GM18909 (cell line): ENCODE results near the gene HSD17B1.

Source experiments
- ATAC-seq: cut with Tn5 transposase; IDR thresholded peaks from one replicate; pipeline ENCODE4 v1.9.1; 2021; ENCODE audit warnings: mild to moderate bottlenecking; ENCODE audit not compliant: unreplicated experiment, poor library complexity

The HSD17B1 gene

GRCh38 chr17:42564815-42565522, 12.2 kb downstream of the HSD17B1 start:
- no peak for ATAC-seq

GRCh38 chr17:42565523-42566214, 12.9 kb downstream of the HSD17B1 start:
- ATAC-seq = no peak

- no peak for ATAC-seq
These were observed 13.6 kb downstream of the HSD17B1 start for GRCh38 chr17:42566215-42566882.

- peak; percentile 66 for ATAC-seq
These were observed 14.3 kb downstream of the HSD17B1 start, which contains the start of gene MLX for GRCh38 chr17:42566883-42567573. Gene MLX, plus strand, starts transcription at chr17:42567100. Its CDS starts 25 bp downstream, at chr17:42567125.

GRCh38 chr17:42568341-42569111, 15.8 kb downstream of the HSD17B1 start:
- no peak for ATAC-seq

GRCh38 chr17:42571435-42572225, 18.9 kb downstream of the HSD17B1 start:
- no peak for ATAC-seq

GRCh38 chr17:42573095-42573494, 20.4 kb downstream of the HSD17B1 start:
- no peak for ATAC-seq

GRCh38 chr17:42574463-42574862, 21.7 kb downstream of the HSD17B1 start:
- ATAC-seq = no peak

- no peak for ATAC-seq
These were observed 24.4 kb downstream of the HSD17B1 start for GRCh38 chr17:42577140-42577531.

- ATAC-seq = peak; percentile 64
These were observed 25.0 kb downstream of the HSD17B1 start, which contains the start of gene PSMC3IP for GRCh38 chr17:42577532-42578281. Gene PSMC3IP, minus strand, starts transcription at chr17:42577729. Its CDS starts 43 bp downstream, at chr17:42577686.

- ATAC-seq = peak; percentile 60
These were observed 25.7 kb downstream of the HSD17B1 start for GRCh38 chr17:42578282-42578869.

GRCh38 chr17:42579794-42580551, 27.2 kb downstream of the HSD17B1 start:
- ATAC-seq = no peak

GRCh38 chr17:42581744-42582270, 29.1 kb downstream of the HSD17B1 start:
- ATAC-seq = no peak

GRCh38 chr17:42584880-42585279, 32.2 kb downstream of the HSD17B1 start:
- ATAC-seq = no peak

GRCh38 chr17:42585353-42585752, 32.6 kb downstream of the HSD17B1 start:
- ATAC-seq = no peak

GRCh38 chr17:42586514-42587230, 33.9 kb downstream of the HSD17B1 start:
- ATAC-seq = no peak
